Small intestine (tissue), 7 donors: ENCODE data around the gene APEX1. TPM values are rescaled to one million over a fixed set of nuclear protein-coding genes. Genes with fewer than 3 reads are reported as not detected.
A peak's percentile ranks its signal among the peaks of the same experiment; 100 is the strongest.

Experiments used
- DNase-seq, 2 donors: peaks; one replicate each; pipeline versions ENCODE4 v3.0.0 to v3.0.0-alpha.2; 2013
- FAIRE-seq: peaks from 2 replicates; lab custom pipeline; 2012; peaks lifted over from hg19 to GRCh38; lab: Jason Lieb, UNC
- H3K27ac ChIP-seq, 3 donors: one replicate each; pipeline ENCODE4 v1.5.1; 2013; ENCODE audit warnings: low read length in 2 of 3, mild to moderate bottlenecking in 2 of 3, control low read depth in 1 of 3, inconsistent platforms in 1 of 3, low read depth in 1 of 3, moderate library complexity in 1 of 3
- H3K27me3 ChIP-seq, 3 donors: one replicate each; pipeline ENCODE4 v1.6.1; 2013; ENCODE audit warnings: low read length in 3 of 3, inconsistent platforms in 1 of 3; ENCODE audit not compliant: control insufficient read depth in 3 of 3, insufficient read depth in 3 of 3
- H3K36me3 ChIP-seq, 3 donors: one replicate each; pipeline ENCODE4 v1.6.1; 2013; ENCODE audit warnings: low read length in 3 of 3, inconsistent platforms in 1 of 3, low read depth in 1 of 3, mild to moderate bottlenecking in 1 of 3, moderate library complexity in 1 of 3; ENCODE audit not compliant: control insufficient read depth in 3 of 3, insufficient read depth in 2 of 3
- H3K4me1 ChIP-seq, 3 donors: one replicate each; pipeline ENCODE4 v1.6.1; 2013; ENCODE audit warnings: low read length in 2 of 3, inconsistent platforms in 1 of 3, low read depth in 1 of 3, mild to moderate bottlenecking in 1 of 3, moderate library complexity in 1 of 3; ENCODE audit not compliant: control insufficient read depth in 3 of 3, insufficient read depth in 2 of 3
- H3K4me3 ChIP-seq, 3 donors: one replicate each; pipeline ENCODE4 v1.5.1; 2013; ENCODE audit warnings: low read length in 3 of 3, control low read depth in 1 of 3, inconsistent platforms in 1 of 3, low read depth in 1 of 3, mild to moderate bottlenecking in 1 of 3, moderate library complexity in 1 of 3
- H3K9me3 ChIP-seq, 2 donors: one replicate each; pipeline ENCODE4 v1.6.1; 2013; ENCODE audit warnings: low read depth in 1 of 2, low read length in 1 of 2; ENCODE audit not compliant: control insufficient read depth in 2 of 2, insufficient read depth in 1 of 2
- WGBS, 3 donors: extraction: QIAGEN DNeasy Blood & Tissue Kit; methylation state at CpG; one replicate each; pipeline ENCODE4 v1.1.7; 2013; 5-methylcytosine and 5-hydroxymethylcytosine counted together
- polyA plus RNA-seq, 4 donors: library from polyadenylated mRNA; stranded (reverse) in 3 of 4; unstranded in 1 of 4; fragments of 200-250 nt in 3 of 4; fragments of 120-200 nt in 1 of 4; gene quantifications; one replicate each; pipeline versions ENCODE4 v1.2.1 to v1.2.3, GENCODE V29; 2013
- donor health status: healthy with polysubstance abuse.
- donor health status: control.
- donor health status: control.
- donor health status: Bipolar disorder and iron deficiency.
- donor health status: healthy.

Gene APEX1
- polyA plus RNA-seq, 4 donors = 122 to 216 (median 191) TPM

DNA sequence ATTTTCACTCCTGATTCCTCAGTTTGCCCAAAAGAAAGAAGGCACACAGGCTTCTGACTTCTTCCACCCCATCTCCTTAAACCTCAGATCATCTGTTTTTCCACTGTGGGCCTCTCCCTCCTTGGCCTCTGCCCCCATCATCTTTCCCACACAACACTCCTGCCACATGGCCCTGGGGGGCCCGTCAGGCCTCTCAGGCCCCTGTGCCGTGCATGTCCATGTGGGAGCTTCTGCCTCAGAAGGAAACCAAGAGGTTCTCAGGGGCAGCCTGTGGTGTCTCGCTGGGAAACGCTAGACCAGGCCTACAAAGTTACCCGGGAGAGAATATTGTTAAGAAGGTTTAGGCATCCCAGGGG lies 27.0 kb upstream of the APEX1 start:
- H3K36me3 ChIP-seq = no peaks in the 10 kb centered on the region
- no peaks in the 10 kb centered on the region for H3K9me3 ChIP-seq
- peak overlapping the region in 1 of 3 donors; percentile 2 for H3K4me3 ChIP-seq
- no peak for DNase-seq
- peak overlapping the region; percentile 28 to 77 (median 74) for H3K27ac ChIP-seq
- FAIRE-seq = no peak
- 74 to 89% (median 77%) methylated on average over 5 of the region's 5 CpGs for WGBS, 3 donors
- peaks cover 5 to 20% (median 7%) of the 10 kb centered on the region in 3 donors for H3K4me1 ChIP-seq
- no peaks in the 10 kb centered on the region for H3K27me3 ChIP-seq

DNA sequence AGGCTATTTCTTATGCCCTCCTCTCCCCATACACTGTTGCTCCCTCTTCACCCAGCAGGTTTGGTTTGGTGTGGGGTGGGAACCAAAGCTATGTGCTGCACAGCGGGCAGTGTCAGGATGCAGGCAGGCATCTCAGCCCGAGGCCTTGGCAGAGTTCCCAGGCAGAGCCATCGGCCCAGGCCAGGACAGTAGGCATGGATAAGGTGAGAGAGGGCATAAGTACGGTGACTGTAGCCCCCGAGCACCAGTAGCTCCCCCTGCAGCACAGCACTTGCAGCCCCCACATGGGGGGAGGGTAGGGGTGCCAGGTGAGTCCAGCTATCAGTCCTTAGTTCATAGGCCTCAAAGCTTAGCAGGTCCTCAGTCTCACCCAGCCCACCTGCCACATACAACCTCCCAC lies 26.2 kb upstream of the APEX1 start:
- Histone ChIP-seq H3K9me3 (no peaks in the 10 kb centered on the region), H3K4me1 (peaks cover 5 to 20% (median 7%) of the 10 kb centered on the region in 3 donors), H3K36me3 (no peaks in the 10 kb centered on the region), H3K27ac (no peak overlapping the region), H3K4me3 (no peak overlapping the region), H3K27me3 (no peaks in the 10 kb centered on the region)
- FAIRE-seq (no peak), DNase-seq (no peak)
- WGBS, 3 donors = 49 to 60% (median 50%) methylated on average over 5 of the region's 5 CpGs

DNA sequence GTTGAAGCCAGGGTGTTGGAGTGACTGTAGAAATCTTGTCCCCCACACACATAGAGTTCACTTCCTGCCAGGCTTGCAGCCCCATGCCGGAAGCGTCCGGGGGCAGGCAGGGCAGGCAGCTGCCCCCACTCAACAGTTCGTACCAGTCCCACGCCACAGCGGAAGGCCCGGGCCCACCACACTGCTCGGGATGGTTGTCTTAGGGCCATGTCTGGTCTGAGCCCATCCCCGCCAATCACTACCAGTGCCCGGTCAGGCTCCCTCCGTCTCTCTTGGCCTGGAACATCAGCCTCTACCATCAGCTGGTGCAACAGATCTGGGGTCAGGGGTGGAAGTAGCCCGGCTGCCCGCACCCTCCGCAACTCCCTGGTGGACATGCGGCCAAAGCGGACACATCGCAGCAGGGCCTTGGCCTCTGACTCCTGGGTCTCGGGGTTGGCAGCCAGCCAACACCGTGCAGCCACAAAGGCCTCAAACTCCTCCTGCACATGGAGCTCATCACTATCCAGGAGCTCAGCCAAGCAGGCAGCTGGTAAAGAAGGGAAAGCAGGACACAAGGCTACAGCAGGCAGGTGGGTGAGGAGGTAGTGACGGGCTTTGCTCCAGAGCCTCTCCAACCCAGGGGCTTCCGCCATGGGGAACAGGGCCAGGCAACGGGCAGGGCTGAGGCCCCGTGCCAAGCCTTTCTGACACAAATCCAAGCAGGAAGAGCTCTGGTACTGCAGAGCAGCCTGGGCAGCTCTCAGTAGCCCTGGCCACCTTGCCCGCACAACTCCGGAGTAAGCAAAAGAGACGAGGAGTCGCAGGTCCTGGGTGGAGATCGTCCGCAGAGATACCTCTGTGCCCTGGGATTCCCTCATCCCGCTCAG lies 25.0 kb upstream of the APEX1 start:
- H3K4me3 ChIP-seq = no peak overlapping the region
- no peak for FAIRE-seq
- H3K4me1 ChIP-seq = peaks cover 5 to 18% (median 7%) of the 10 kb centered on the region in 3 donors
- peak in 1 of 2 donors; percentile 24 for DNase-seq
- no peaks in the 10 kb centered on the region for H3K36me3 ChIP-seq
- H3K27me3 ChIP-seq = peaks cover 0 to 5% (median 0%) of the 10 kb centered on the region in 3 donors
- no peak overlapping the region for H3K27ac ChIP-seq
- 58 to 80% (median 59%) methylated on average over 30 of the region's 30 CpGs for WGBS, 3 donors
- H3K9me3 ChIP-seq = no peaks in the 10 kb centered on the region

DNA sequence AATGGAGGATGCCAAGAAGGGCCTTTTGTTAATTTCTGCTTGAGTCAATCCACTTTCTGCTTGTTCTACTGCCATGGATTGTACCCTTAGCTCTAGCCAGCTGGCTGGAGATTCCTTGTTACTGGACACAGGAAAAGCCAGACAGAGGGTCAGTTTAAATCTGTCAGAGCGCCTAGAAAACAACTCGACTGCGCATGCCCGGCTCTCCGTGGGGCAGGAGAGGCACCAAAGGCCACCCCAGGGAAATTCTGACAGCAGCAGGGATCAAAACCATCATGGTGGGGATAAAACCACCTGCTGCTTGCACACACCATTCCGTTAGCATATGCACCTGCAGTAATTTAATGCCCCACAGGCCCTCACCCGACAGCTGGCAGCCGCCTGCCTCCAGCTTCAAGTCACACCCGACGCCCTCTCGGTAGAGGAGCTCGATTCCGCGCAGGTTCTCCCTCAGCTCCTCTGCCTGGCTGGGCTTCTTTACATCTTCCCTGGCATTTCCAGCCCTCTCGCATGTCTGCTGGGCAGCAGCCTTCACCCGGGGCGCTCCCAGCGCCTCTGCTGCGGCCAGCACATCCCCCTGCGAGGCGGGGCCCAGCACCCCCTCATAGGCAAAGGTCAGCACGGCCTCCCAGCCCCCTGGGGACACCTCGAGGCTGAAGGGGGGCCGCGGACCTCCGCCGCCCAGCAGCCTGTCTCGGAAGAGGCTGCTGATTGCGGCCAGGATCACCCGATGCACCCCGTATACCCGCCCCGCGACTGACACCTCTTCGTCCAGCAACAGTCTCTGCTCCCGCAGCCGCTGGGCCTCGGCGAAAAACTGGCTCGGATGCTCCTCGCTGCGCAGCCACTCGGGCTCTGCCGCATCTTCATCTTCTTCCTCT lies 20.1 kb upstream of the APEX1 start:
- H3K4me1 ChIP-seq = peaks cover 0 to 8% (median 4%) of the 10 kb centered on the region in 3 donors
- peak overlapping the region in 2 of 3 donors; percentile 1 to 31 for H3K4me3 ChIP-seq
- H3K36me3 ChIP-seq = no peaks in the 10 kb centered on the region
- peak overlapping the region in 1 of 3 donors; percentile 3 for H3K27ac ChIP-seq
- WGBS, 3 donors = 41 to 57% (median 52%) methylated on average over 37 to 44 of the region's 44 CpGs
- FAIRE-seq (no peak), DNase-seq (peak in 1 of 2 donors; percentile 39)
- H3K9me3 ChIP-seq = no peaks in the 10 kb centered on the region
- peaks cover 0 to 14% (median 0%) of the 10 kb centered on the region in 3 donors for H3K27me3 ChIP-seq

DNA sequence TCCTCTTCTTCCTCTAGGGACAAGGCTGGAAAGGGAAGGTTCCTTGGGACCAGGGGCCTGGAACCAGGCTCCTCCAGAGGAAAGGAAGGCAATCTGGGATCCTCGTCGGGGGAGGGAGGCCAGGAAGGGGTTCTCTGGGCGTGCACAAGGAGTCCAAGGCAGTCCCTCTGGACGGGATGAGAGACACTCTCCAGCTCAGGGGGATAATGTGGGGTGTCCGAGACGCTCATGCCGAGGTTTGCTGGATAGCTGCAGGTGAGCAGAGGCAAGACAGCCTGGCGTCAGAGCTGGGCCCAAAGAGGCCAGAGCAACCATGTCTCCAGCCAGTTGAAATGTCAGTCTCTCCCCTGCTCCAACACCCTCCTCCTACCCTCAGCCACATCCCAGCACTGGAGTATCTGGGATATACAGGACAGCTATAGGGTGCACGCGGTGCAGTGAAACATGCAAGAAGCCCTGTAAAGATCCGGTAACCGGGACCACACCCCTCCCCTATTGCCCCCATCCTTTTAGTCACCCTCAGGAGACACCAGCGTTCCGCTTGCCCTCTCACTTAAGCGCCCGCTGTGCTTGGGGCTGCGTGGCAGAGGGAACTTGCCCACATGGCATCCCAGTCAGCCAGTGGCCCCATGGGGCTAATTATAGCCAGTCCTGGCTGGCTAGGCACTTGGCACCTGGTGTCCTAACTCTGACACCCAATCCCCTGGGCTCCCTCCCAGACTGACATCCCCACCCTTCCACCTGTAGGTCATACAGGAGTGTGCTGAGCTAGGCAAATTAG lies 19.3 kb upstream of the APEX1 start, which contains the start of gene KLHL33:
Gene KLHL33, minus strand, starts transcription at position 585 of the 781 bp plus-strand sequence. Its CDS starts 355 bp downstream, at position 230.
- DNase-seq = no peak
- WGBS, 3 donors = 84% methylated on average over 17 of the region's 17 CpGs
- peak within 1 kb of the TSS in 1 of 3 donors; percentile 3 for H3K27ac ChIP-seq

DNA sequence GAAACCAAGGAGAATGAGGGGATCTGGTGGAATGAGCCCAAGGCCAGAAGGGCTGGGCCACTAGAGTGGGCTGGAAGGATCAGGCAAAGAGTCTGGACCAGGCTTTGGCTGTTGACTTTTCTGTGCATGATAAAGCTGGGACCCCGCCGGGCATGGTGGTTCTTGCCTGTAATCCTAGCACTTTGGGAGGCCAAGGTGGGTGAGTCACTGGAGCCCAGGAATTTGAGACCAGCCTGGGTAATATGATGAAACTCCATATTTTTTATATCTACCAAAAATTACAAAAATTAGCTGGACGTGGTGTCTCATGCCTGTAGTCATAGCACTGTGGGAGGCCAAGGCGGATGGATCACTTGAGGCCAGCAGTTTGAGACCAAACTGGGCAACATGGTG lies 18.7 kb upstream of the APEX1 start:
- H3K27me3 ChIP-seq = peaks cover 0 to 14% (median 0%) of the 10 kb centered on the region in 3 donors
- WGBS, 3 donors = 95 to 96% (median 95%) methylated on average over 4 of the region's 4 CpGs
- no peaks in the 10 kb centered on the region for H3K9me3 ChIP-seq
- peaks cover 0 to 12% (median 0%) of the 10 kb centered on the region in 3 donors for H3K4me1 ChIP-seq
- FAIRE-seq (no peak), DNase-seq (no peak)
- H3K4me3 ChIP-seq = no peak overlapping the region
- no peak overlapping the region for H3K27ac ChIP-seq
- no peaks in the 10 kb centered on the region for H3K36me3 ChIP-seq

More for the DNA sequence above, 19.3 kb upstream of the APEX1 start, which contains the start of gene KLHL33:
- no peaks in the 10 kb centered on the region for H3K9me3 ChIP-seq
- FAIRE-seq = no peak
- peak within 1 kb of the TSS in 2 of 3 donors; percentile 1 to 31 for H3K4me3 ChIP-seq
- H3K27me3 ChIP-seq = peaks cover 0 to 14% (median 0%) of the 10 kb centered on the region in 3 donors
- peaks cover 0 to 12% (median 0%) of the 10 kb centered on the region in 3 donors for H3K4me1 ChIP-seq
- H3K36me3 ChIP-seq = no peaks in the 10 kb centered on the region

DNA sequence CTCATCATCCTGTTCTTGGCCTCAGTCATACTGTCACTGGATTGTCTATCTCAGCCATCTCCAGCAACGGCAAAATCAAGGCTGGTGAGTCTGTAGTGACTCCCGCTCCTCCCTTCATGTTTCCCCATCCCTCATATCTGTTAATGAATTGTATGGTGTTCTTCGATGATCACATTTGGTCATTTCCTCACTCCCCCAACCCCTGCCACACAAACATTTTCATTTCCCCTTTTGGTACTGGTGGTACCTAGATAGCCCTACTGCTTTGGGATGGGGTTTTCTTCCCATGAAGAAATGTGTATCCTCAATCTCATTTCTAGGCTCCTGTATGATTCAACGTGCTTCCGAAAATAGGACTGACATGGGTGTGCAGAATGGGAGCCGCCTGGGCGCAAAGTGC lies 16.4 kb upstream of the APEX1 start:
- FAIRE-seq (no peak), DNase-seq (no peak)
- H3K9me3 ChIP-seq = peaks cover 0 to 8% of the 10 kb centered on the region in 2 donors
- H3K4me3 ChIP-seq = no peak overlapping the region
- no peak overlapping the region for H3K27ac ChIP-seq
- peaks cover 0 to 2% (median 0%) of the 10 kb centered on the region in 3 donors for H3K36me3 ChIP-seq
- peaks cover 0 to 18% (median 0%) of the 10 kb centered on the region in 3 donors for H3K4me1 ChIP-seq
- peaks cover 0 to 14% (median 0%) of the 10 kb centered on the region in 3 donors for H3K27me3 ChIP-seq
- 88 to 95% (median 92%) methylated on average over 7 of the region's 7 CpGs for WGBS, 3 donors
